Measurements from ENCODE around the gene CCM2.

- TF ChIP-seq CTCF (conservative IDR thresholded peaks at IDR 0.05) (no peak), ZFX (IDR thresholded peaks at IDR 0.05) (no peak)
Observed at GRCh38 chr7:45001138-45001694, 1.2 kb downstream of the CCM2 start.
